MM.1S (cell line): ENCODE results near the gene AUTS2.

Experiments
- EZH2 ChIP-seq: fragments of 300-600 bp; sonication (generic); optimal IDR thresholded peaks from 2 replicates; pipeline ENCODE3; 2017; ENCODE audit warnings: low read depth, mild to moderate bottlenecking, antibody characterized with exemption, low read length, mixed read lengths
- EZH2phosphoT487 ChIP-seq: fragments of 300-600 bp; sonication (generic); IDR thresholded peaks from 2 replicates; pipeline ENCODE4 v1.6.1; 2018; ENCODE audit warnings: antibody characterized with exemption, low read length
- TF ChIP-seq, protein P1 (sequence below): fragments of 300-600 bp; sonication (generic); IDR thresholded peaks from 2 replicates; pipeline ENCODE4 v1.5.1; 2016; ENCODE audit warnings: antibody characterized with exemption, low read length, mixed read lengths

GRCh38 chr7:70082099-70082611 lies 483.9 kb downstream of the AUTS2 start:
- TF ChIP-seq, protein P1, sequence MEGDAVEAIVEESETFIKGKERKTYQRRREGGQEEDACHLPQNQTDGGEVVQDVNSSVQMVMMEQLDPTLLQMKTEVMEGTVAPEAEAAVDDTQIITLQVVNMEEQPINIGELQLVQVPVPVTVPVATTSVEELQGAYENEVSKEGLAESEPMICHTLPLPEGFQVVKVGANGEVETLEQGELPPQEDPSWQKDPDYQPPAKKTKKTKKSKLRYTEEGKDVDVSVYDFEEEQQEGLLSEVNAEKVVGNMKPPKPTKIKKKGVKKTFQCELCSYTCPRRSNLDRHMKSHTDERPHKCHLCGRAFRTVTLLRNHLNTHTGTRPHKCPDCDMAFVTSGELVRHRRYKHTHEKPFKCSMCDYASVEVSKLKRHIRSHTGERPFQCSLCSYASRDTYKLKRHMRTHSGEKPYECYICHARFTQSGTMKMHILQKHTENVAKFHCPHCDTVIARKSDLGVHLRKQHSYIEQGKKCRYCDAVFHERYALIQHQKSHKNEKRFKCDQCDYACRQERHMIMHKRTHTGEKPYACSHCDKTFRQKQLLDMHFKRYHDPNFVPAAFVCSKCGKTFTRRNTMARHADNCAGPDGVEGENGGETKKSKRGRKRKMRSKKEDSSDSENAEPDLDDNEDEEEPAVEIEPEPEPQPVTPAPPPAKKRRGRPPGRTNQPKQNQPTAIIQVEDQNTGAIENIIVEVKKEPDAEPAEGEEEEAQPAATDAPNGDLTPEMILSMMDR = no peak
- TF ChIP-seq EZH2phosphoT487 = no peak
- no peak for TF ChIP-seq EZH2
